ENCODE results near the gene FAM161A.
"Not testable (repeated sequence)": the region's sequence is repeated elsewhere in the genome, so short reads cannot be mapped to it uniquely, and the experiment has no call there.

- TF ChIP-seq CTCF, EZH2phosphoT487 (IDR thresholded peaks at IDR 0.05; ENCODE audit: low read length): not testable (repeated sequence)
These were observed 25.5 kb upstream of the FAM161A start for GRCh38 chr2:61879351-61879750.
